DND-41 (cell line): ENCODE measurements around the gene SERPINH1.

Experiments
- ATAC-seq: fragments of 200-7000 bp; cut with Tn5 transposase; 3 replicates; pipeline ENCODE4 v1.9.1; 2021; ENCODE audit warnings: low read depth; ENCODE audit not compliant: insufficient read depth
- DNase-seq: peaks from one replicate; pipeline ENCODE4 v3.0.0-alpha.2; 2020
- H2AFZ ChIP-seq: 2 replicates; pipeline ENCODE4 v1.6.0; 2012; ENCODE audit warnings: low read depth, low read length
- H3K27ac ChIP-seq: 2 replicates; pipeline ENCODE4 v1.5.1; 2012; ENCODE audit warnings: low read length, inconsistent platforms
- H3K27me3 ChIP-seq: fragments of 200-600 bp; sonication (generic); 2 replicates; pipeline ENCODE4 v1.6.0; 2012; ENCODE audit warnings: low read length, mild to moderate bottlenecking, inconsistent platforms; ENCODE audit not compliant: insufficient read depth, poor library complexity
- H3K36me3 ChIP-seq: 2 replicates; pipeline ENCODE4 v1.5.1; 2012; ENCODE audit warnings: low read length, inconsistent platforms; ENCODE audit not compliant: insufficient read depth
- H3K4me1 ChIP-seq: 2 replicates; pipeline ENCODE4 v1.5.1; 2012; ENCODE audit warnings: mild to moderate bottlenecking, low read length; ENCODE audit not compliant: insufficient read depth
- H3K4me2 ChIP-seq: 2 replicates; pipeline ENCODE4 v1.6.0; 2012; ENCODE audit warnings: mild to moderate bottlenecking, moderate library complexity, low read length, inconsistent platforms; ENCODE audit not compliant: insufficient read depth
- H3K4me3 ChIP-seq, 2 experiments: fragments of 200-600 bp in 1 of 2; shearing (Covaris generic) in 1 of 2; 2 replicates each; pipeline ENCODE4 v1.5.1; 2012 to 2016; ENCODE audit warnings: inconsistent platforms in 2 of 2, low read length in 2 of 2, mild to moderate bottlenecking in 2 of 2, low read depth in 1 of 2, moderate library complexity in 1 of 2
- H3K79me2 ChIP-seq: 2 replicates; pipeline ENCODE4 v1.6.0; 2012; ENCODE audit warnings: low read length, inconsistent platforms; ENCODE audit not compliant: insufficient read depth
- H3K9ac ChIP-seq: 2 replicates; pipeline ENCODE4 v1.6.0; 2012; ENCODE audit warnings: low read depth, mild to moderate bottlenecking, inconsistent platforms, low read length, moderate library complexity
- H3K9me3 ChIP-seq: 2 replicates; pipeline ENCODE4 v1.5.1; 2012; ENCODE audit warnings: low read length, moderate library complexity, mild to moderate bottlenecking, inconsistent platforms; ENCODE audit not compliant: insufficient read depth, severe bottlenecking
- H4K20me1 ChIP-seq: 2 replicates; pipeline ENCODE4 v1.6.0; 2012; ENCODE audit warnings: low read length; ENCODE audit not compliant: insufficient read depth
- CTCF ChIP-seq: IDR thresholded peaks from 2 replicates; pipeline ENCODE4 v1.5.1; 2012; ENCODE audit warnings: borderline replicate concordance, low read length, moderate library complexity, mild to moderate bottlenecking; ENCODE audit not compliant: poor library complexity, severe bottlenecking; ENCODE audit errors: extremely low read depth
- EZH2 ChIP-seq: IDR thresholded peaks from 3 replicates; pipeline ENCODE4 v1.6.1; 2012; ENCODE audit warnings: borderline replicate concordance, low read depth, mild to moderate bottlenecking, moderate library complexity, low read length, inconsistent platforms; ENCODE audit not compliant: severe bottlenecking

SERPINH1 gene

GRCh38 chr11:75567971-75568370 is 5.9 kb downstream of the SERPINH1 start:
- TF ChIP-seq CTCF (no peak), EZH2 (no peak)
- Histone ChIP-seq H4K20me1 (no peaks in the 10 kb centered on the region), H3K79me2 (peaks cover 19% of the 10 kb centered on the region), H3K36me3 (peaks cover 57% of the 10 kb centered on the region), H3K27me3 (no peaks in the 10 kb centered on the region), H3K9ac (no peak overlapping the region), H3K4me3 (no peak overlapping the region), H3K9me3 (no peaks in the 10 kb centered on the region), H3K4me2 (no peak overlapping the region), H2AFZ (no peak overlapping the region), H3K27ac (no peak overlapping the region), H3K4me1 (peaks cover 16% of the 10 kb centered on the region)
- ATAC-seq = no peak
- DNase-seq = no peak

GRCh38 chr11:75568616-75569219 is 6.7 kb downstream of the SERPINH1 start:
- no peak for ATAC-seq
- no peak for DNase-seq
- Histone ChIP-seq H3K79me2 (peaks cover 11% of the 10 kb centered on the region), H3K4me1 (peaks cover 9% of the 10 kb centered on the region), H4K20me1 (no peaks in the 10 kb centered on the region), H3K4me2 (no peak overlapping the region), H3K9ac (no peak overlapping the region), H2AFZ (no peak overlapping the region), H3K4me3 (no peak overlapping the region), H3K27me3 (no peaks in the 10 kb centered on the region), H3K36me3 (peaks cover 61% of the 10 kb centered on the region), H3K9me3 (no peaks in the 10 kb centered on the region), H3K27ac (no peak overlapping the region)
- TF ChIP-seq CTCF = no peak
- no peak for TF ChIP-seq EZH2

- Histone ChIP-seq H3K27ac (no peak overlapping the region), H4K20me1 (no peaks in the 10 kb centered on the region), H3K36me3 (peaks cover 61% of the 10 kb centered on the region), H3K9ac (no peak overlapping the region), H2AFZ (no peak overlapping the region), H3K4me3 (no peak overlapping the region), H3K4me1 (0 out of 2 replicates have a peak, but pooled peaks cover under 1% of the 10 kb centered on the region), H3K79me2 (no peaks in the 10 kb centered on the region), H3K9me3 (no peaks in the 10 kb centered on the region), H3K4me2 (no peak overlapping the region), H3K27me3 (no peaks in the 10 kb centered on the region)
- ATAC-seq (no peak), DNase-seq (no peak)
- no peak for TF ChIP-seq CTCF
- no peak for TF ChIP-seq EZH2
Measured at GRCh38 chr11:75570559-75571139, 8.6 kb downstream of the SERPINH1 start.
